GM18498 (cell line): ENCODE measurements around the gene RBFOX2.
"Not testable (repeated sequence)": the region's sequence is repeated elsewhere in the genome, so short reads cannot be mapped to it uniquely, and the experiment has no call there.

Experiments used
- ATAC-seq: cut with Tn5 transposase; IDR thresholded peaks from one replicate; pipeline ENCODE4 v1.9.1; 2021; ENCODE audit warnings: mild to moderate bottlenecking, moderate library complexity; ENCODE audit not compliant: unreplicated experiment

RBFOX2 gene

GRCh38 chr22:35838855-35839576, 189.6 kb downstream of the RBFOX2 start:
- ATAC-seq: no peak

DNA sequence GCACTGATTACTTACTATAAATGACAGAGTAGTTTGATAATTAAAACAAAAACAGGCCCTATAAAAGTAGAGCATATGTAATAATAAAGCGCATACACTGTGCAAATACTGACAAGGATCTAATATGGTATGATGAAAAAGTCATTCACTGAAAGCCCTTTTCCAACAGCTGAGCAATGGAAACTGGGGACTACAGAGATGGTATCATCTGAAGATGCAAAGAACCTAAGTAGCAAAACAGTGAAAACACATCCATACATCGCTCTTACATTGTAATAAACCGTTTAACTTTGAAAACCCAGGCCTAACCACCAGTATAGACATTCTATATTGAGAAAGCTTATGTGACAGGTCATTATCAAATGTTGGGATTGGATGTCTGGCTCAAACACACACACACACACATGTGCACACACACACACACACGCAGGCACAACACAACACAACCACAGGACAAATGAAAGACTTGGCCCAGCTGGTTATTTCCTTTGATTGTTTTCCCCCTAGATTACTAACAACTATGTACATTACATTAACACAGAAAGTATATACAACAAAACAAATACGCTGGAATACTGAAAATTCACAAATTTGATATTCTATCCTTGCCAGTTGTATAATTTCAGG, 191.4 kb downstream of the RBFOX2 start:
- no peak for ATAC-seq

DNA sequence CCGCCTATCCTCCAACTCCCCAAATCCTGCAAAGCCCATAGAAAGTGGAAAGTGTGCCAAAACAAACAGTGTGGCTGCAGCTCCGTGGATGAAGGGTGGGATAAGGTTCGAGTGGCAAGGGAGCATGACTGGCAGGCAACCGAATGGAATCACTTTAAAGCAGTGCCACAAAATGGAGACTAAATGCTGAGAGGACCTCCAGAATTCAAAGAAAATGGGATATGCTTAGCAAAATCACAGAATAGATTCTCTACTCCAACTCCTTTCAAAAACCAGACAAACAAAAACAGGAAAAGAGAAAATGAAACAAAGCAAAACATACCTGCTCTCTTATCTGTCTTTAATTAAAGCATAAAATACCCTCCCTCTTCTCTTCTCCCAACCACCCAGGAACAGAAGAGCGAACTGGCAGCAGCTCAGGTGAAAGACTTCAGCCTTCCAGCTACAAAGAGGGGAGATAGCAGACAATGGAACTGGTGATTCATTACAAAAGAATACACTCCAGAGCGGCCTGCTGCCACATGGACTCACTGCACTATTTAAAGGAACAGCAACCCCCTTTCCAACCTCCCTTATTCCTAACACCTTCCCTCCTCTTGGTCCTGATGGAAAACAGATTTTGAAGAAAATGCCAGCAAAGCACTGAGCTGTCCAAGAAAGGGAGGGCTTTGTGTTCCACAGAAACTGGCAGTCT, 192.5 kb downstream of the RBFOX2 start:
- no peak for ATAC-seq

DNA sequence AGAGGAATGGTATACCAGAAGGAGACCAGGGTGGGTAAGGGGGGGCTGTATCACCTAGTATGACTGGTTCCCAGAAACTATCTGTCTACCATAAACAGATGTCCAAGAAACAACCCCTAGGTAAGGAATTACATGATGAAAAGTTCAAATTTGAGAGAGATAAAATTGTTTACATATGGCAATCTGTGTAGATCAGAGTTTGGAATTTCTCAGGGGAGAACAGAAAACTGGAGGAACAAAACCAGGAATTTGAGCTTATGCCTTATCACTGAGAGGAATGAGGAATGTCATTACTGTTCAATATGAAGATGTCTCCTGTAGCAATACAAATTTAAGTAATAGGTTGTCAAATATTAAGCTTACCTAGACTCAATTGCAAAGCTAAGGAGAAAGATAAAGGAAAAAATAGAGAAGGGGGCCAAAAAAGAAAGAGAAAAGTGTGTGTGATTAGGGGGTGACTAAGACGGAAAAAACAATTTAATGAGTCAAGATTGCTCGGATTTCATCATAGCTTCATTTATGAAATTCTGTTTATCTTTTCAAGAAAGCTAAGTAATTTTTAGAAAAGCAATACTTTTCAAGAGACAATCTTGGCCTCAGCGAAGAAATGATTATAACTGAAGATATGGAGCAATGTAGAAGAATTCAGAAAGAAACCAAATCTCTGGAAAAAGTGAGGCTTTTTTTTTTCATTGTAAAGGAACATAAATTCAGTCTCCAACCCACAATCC, 193.2 kb downstream of the RBFOX2 start:
- no peak for ATAC-seq

DNA sequence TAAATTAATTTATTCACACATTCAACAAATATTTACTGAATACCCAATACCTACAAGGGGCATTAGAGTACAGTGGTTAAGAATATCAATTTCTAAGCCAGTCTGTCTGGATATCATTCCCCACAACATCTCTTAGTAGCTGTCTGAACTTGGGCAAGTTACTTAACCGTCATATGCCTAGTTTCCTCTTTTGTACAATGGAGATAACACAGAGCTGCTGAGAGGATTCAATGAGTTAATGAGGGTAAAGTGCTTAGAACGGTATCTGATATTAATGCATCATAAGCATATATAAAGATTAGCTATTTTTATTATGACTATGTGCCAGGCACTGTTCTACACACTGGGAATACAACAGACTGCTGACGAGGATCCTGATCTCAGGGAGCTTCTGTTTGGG, 194.6 kb downstream of the RBFOX2 start:
- ATAC-seq: no peak

GRCh38 chr22:35830305-35830704, 198.3 kb downstream of the RBFOX2 start:
- ATAC-seq: no peak

DNA sequence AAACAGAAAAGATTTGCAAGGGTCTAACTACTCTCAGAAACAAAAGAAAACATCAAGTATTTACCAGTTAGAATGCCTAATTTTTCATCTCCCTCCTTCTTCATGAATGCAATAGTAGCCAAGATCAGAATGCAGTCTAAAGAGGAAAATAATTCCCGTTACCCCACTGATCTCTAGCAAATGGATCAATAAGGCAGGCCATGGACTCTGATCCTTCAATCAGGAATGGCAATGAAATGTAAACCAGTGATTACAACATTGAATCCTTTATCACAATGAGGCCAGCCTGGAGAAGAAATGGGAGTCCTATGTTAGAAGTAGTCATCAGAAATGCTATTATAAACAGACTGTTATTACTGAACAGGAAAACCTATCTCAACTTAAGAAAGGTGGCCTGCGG, 204.4 kb downstream of the RBFOX2 start:
- no peak for ATAC-seq

GRCh38 chr22:35821654-35822053, 207.0 kb downstream of the RBFOX2 start:
- ATAC-seq: no peak

DNA sequence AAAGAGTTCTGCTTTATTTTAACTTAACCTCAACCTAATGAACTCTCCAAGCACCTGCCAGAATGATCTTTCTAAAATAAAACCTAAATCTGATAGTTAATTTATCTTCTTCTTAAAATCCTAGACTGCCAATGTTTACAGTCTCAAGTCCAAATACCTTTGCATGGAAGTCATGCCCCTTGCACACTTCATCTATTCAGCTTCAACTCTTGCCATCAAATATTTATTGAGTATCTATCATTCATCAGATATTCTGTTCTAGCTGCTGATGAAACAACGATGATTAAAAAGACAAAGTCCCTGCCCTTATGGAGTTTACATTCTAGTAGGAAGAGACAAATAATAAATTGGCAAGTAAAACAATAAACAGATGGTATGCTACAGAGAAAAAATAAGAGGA, 209.2 kb downstream of the RBFOX2 start:
- ATAC-seq: no peak

DNA sequence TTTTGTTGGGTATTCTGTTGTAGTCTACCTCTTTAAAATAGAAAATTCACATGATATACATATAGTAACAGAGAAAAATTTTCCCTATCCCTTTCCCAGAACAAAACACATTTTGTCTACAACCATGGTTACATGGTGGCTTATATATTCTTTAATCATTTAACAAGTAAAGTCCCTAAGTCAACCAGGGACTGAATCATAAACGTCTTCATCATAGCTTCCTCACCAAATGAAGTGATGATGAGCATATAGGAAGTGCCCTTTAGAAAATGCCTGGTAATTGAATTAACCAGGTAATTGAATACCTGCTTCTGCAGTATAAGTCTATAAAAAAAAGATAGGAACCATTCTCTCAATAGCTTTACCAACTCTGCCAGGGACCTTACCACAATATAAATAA, 209.7 kb downstream of the RBFOX2 start:
- no peak for ATAC-seq

DNA sequence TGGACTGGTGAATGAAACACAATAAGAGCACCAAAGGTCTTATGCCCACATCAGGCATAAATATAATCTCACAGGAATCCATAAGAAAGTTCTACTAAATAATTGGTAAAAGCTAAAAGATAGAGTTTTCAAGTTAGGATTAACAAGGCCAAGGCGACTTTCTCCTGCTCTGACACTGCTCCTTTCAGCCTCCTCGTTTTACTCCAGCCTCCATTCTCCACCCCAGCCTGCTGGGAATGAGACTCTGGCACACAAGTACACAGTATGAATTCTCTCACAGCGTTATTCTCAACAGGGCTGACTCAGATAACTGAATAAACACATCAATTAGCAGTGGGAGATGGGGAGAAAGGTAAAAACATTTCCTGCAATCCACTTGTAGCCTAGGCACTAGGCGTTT, 216.0 kb downstream of the RBFOX2 start:
- no peak for ATAC-seq

- ATAC-seq: no peak
Observed at GRCh38 chr22:35811670-35812069, 217.0 kb downstream of the RBFOX2 start.

DNA sequence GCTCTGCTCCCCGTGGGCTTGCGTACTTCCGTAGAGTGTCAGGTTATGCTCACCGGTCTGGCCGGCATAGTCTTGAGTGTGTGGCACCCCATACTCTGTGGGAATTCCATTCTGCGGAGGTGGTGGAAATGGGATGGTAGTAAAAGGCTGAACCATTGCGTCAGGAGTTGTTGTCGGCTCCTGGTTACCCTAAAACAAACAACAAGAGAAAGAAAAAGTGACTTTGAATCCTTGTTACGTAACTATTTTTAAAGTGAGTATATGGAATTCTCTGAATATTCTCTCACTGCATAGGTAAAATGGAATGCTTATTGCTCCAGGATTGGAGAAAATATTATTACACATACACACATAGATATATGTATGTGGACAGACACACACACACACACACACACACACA, 218.8 kb downstream of the RBFOX2 start:
- no peak for ATAC-seq

GRCh38 chr22:35808377-35808776, 220.2 kb downstream of the RBFOX2 start:
- ATAC-seq: no peak

- not testable (repeated sequence) for ATAC-seq
Observed at GRCh38 chr22:35806668-35807067, 222.0 kb downstream of the RBFOX2 start.

DNA sequence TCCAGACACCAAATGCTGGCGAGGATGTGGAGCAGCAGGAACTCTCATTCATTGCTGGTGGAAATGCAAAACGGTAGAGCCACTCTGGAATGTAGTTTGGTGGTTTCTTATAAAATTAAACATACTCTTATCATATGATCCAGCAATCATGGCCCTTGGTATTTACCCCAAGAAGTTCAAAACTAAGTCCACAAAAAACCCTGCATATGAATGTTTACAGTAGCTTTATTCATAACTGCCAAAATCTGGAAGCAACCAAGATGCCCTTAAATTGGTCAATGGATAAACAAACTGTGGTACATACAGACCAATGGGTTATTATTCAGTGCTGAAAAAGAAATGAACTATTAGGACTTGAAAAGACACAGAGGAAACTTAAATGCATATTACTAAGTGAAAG, 223.2 kb downstream of the RBFOX2 start:
- no peak for ATAC-seq

DNA sequence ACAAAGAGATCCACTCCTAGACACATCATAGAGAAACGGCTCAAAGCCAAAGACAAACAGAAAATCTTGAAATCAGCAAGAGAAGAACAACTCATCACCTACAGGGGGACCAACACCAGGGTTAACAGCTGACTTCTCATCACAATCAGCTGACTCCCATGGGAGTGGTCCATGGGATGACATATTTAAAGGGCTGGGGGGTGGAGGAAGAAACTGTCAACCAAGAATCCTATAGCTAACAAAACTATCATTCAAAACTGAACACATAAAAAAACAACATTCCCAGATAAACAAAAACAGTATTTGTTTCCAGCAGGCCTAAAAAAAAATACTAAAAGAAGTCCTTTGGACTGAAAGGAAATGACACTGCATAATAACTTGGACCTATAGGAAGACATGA, 224.2 kb downstream of the RBFOX2 start:
- ATAC-seq: no peak

GRCh38 chr22:35802885-35803284, 225.7 kb downstream of the RBFOX2 start:
- ATAC-seq: no peak

GRCh38 chr22:35801301-35801700, 227.3 kb downstream of the RBFOX2 start:
- not testable (repeated sequence) for ATAC-seq

GRCh38 chr22:35799150-35799549, 229.5 kb downstream of the RBFOX2 start:
- ATAC-seq: no peak

- no peak for ATAC-seq
Observed at GRCh38 chr22:35797411-35797810, 231.2 kb downstream of the RBFOX2 start.
